Uterus (tissue), 2 donors: Measurements from ENCODE around the gene THOC6.

ENCODE experiments used
- POLR2A ChIP-seq, 2 donors: fragments of 450-650 bp; IDR thresholded peaks; one replicate each; pipeline ENCODE4 v1.6.1; 2016; ENCODE audit warnings: antibody characterized with exemption in 2 of 2, mild to moderate bottlenecking in 1 of 2, moderate library complexity in 1 of 2
- TF ChIP-seq, protein P1 (sequence below), 4 experiments: fragments of 200-600 bp in 2 of 4; fragments of 450-650 bp in 2 of 4; sonication (generic) in 2 of 4; IDR thresholded peaks; one replicate each; pipeline ENCODE4 v1.5.1; 2016 to 2019; ENCODE audit warnings: antibody characterized with exemption in 4 of 4, mild to moderate bottlenecking in 2 of 4, moderate library complexity in 1 of 4

DNA sequence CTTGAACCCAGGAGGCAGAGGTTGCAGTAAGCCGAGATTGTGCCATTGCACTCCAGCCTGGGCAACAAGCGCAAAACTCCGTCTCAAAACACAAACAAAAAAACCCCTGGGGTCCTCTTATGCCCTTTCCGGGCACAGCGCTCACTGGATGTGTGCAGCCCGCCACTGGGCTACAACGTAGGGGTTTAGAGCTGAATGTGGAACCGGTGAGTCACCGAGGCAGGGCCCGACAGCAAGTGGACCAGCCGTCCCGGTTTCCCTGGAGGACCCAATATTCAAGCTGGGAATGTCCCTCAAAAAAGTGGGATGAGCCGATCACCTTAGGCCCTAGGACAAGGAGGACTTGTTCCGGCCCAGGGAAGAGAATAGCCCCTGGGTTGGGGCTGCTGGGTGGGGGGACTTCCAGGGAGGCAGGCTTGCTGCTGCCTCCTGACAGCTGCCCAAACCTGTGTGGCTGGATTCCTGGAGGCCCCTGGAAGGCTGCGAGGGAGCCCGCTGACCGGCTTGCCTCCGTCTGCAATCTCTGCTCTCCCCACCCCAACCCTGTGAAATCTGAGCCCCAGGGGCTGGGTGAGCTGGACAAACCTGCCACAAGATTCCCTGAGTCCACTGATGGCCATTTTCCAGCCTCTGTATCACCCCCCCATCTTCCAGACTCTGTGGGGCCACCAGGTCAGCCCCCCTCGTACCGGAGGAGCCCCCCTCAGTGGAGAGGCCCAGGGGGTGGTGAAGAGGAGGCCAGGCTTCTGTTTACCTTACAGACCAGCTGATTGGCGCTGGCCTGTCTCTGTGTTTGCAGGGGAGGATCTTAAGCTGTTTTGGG is 14.1 kb upstream of the THOC6 start:
- TF ChIP-seq, protein P1, sequence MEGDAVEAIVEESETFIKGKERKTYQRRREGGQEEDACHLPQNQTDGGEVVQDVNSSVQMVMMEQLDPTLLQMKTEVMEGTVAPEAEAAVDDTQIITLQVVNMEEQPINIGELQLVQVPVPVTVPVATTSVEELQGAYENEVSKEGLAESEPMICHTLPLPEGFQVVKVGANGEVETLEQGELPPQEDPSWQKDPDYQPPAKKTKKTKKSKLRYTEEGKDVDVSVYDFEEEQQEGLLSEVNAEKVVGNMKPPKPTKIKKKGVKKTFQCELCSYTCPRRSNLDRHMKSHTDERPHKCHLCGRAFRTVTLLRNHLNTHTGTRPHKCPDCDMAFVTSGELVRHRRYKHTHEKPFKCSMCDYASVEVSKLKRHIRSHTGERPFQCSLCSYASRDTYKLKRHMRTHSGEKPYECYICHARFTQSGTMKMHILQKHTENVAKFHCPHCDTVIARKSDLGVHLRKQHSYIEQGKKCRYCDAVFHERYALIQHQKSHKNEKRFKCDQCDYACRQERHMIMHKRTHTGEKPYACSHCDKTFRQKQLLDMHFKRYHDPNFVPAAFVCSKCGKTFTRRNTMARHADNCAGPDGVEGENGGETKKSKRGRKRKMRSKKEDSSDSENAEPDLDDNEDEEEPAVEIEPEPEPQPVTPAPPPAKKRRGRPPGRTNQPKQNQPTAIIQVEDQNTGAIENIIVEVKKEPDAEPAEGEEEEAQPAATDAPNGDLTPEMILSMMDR (IDR thresholded peaks at IDR 0.05), result no peak
- no peak for TF ChIP-seq POLR2A (IDR thresholded peaks at IDR 0.05)
